Kidney (tissue), 22 donors: ENCODE results near the gene TAX1BP3. TPM values are rescaled to one million over a fixed set of nuclear protein-coding genes. Genes with fewer than 3 reads are reported as not detected.

Experiments used
- DNase-seq, 5 donors: peaks; one replicate each; pipeline ENCODE4 v3.0.0-alpha.2; 2013 to 2020
- FAIRE-seq: peaks from 2 replicates; lab custom pipeline; 2012; peaks lifted over from hg19 to GRCh38; lab: Jason Lieb, UNC
- H3K27ac ChIP-seq, 2 donors: one replicate each; pipeline ENCODE4 v1.7.0; 2013; ENCODE audit warnings: low read depth in 2 of 2, low read length in 2 of 2, inconsistent platforms in 1 of 2
- H3K27me3 ChIP-seq: one replicate; pipeline ENCODE4 v1.7.1; 2013; ENCODE audit warnings: low read length, inconsistent platforms; ENCODE audit not compliant: control insufficient read depth, insufficient read depth
- H3K36me3 ChIP-seq, 3 donors: one replicate each; pipeline versions ENCODE4 v1.7.0 to v1.7.1; 2013; ENCODE audit warnings: low read length in 3 of 3, control low read depth in 1 of 3, inconsistent platforms in 1 of 3; ENCODE audit not compliant: insufficient read depth in 3 of 3, control insufficient read depth in 2 of 3
- H3K4me1 ChIP-seq, 3 donors: one replicate each; pipeline versions ENCODE4 v1.7.0 to v1.7.1; 2013; ENCODE audit warnings: low read length in 3 of 3, inconsistent platforms in 1 of 3, low read depth in 1 of 3; ENCODE audit not compliant: control insufficient read depth in 2 of 3, insufficient read depth in 2 of 3
- H3K4me3 ChIP-seq, 3 donors: one replicate each; pipeline versions ENCODE4 v1.7.0 to v1.8.1; 2013; ENCODE audit warnings: low read length in 3 of 3, control low read depth in 1 of 3, inconsistent platforms in 1 of 3
- H3K9ac ChIP-seq, 3 donors: one replicate each; pipeline versions ENCODE4 v1.7.0 to v1.7.1; 2013; ENCODE audit warnings: low read length in 3 of 3, control low read depth in 1 of 3, inconsistent platforms in 1 of 3
- H3K9me3 ChIP-seq, 3 donors: one replicate each; pipeline versions ENCODE4 v1.7.0 to v1.7.1; 2013; ENCODE audit warnings: low read length in 3 of 3, control low read depth in 1 of 3, inconsistent platforms in 1 of 3; ENCODE audit not compliant: control insufficient read depth in 2 of 3, insufficient read depth in 1 of 3
- CTCF ChIP-seq: IDR thresholded peaks from 3 replicates; pipeline ENCODE4 v1.5.1; 2012; ENCODE audit warnings: mild to moderate bottlenecking, moderate library complexity, borderline replicate concordance; ENCODE audit not compliant: insufficient read depth; ENCODE audit errors: extremely low read depth
- intact Hi-C: fragments of 100-400 bp; cut with DNase I; formaldehyde crosslinking; loops from one replicate; pipeline ENCODE4 v1.11.1; 2022
- long read RNA-seq, 10 donors: library from polyadenylated mRNA in 1 of 10; unstranded in 1 of 10; transcript quantifications; one replicate each; pipeline ENCODE4 v2.0.0 and lab custom pipeline, GENCODE V29; 2021 to 2026
- polyA plus RNA-seq: library from polyadenylated mRNA; stranded (reverse); fragments of 350-450 nt; fragmentation: Illumina TruSeq; extraction: RNeasy Lipid Tissue Mini Kit (QIAGEN cat#74804); gene quantifications from one replicate; pipeline ENCODE4 v1.2.3, GENCODE V29; 2014; ENCODE audit warnings: low read depth, low replicate concordance; ENCODE audit not compliant: insufficient read depth
- total RNA-seq: library from RNA; stranded (reverse); fragmentation: NEBNext Ultra II Directional; extraction: Animal tissue kit (Norgen Biotek cat#: 25700); gene quantifications from one replicate; pipeline ENCODE4 v1.2.1, GENCODE V29; 2021
- donor health status: control.
- donor health status: control.
- donor health status: control.
- donor health status: control.
- donor health status: control.
- donor health status: DM: yes; HTN: yes; CAD: no.
- donor health status: Normal renal cell carcinoma (clear cell type).

The TAX1BP3 gene
- total RNA-seq: 158 TPM
- 128 TPM for polyA plus RNA-seq
- long read RNA-seq, donor 1, transcript TAX1BP3-201 (4 exons, 1,377 nt): major isoform, 5 of 14 reads
- long read RNA-seq, donor 1, partial matches to known transcripts: 0 of 14 reads
- long read RNA-seq, donor 1, other reads (novel, unspliced or antisense): 9 of 14 reads
- long read RNA-seq, donor 2, transcript TAX1BP3-201 (4 exons, 1,377 nt): major isoform, 38 of 44 reads
- long read RNA-seq, donor 2, partial matches to known transcripts: 0 of 44 reads
- long read RNA-seq, donor 2, other reads (novel, unspliced or antisense): 5 of 44 reads
- long read RNA-seq, donor 3, transcript TAX1BP3-201 (4 exons, 1,377 nt): major isoform, 17 of 41 reads
- long read RNA-seq, donor 3, partial matches to known transcripts: 0 of 41 reads
- long read RNA-seq, donor 3, other reads (novel, unspliced or antisense): 24 of 41 reads
- long read RNA-seq, donor 4, transcript TAX1BP3-201 (4 exons, 1,377 nt): major isoform, 22 of 22 reads
- long read RNA-seq, donor 4, partial matches to known transcripts: 0 of 22 reads
- long read RNA-seq, donor 4, other reads (novel, unspliced or antisense): 0 of 22 reads
- long read RNA-seq, donor 5, partial matches to known transcripts: 0 of 1 reads
- long read RNA-seq, donor 5, other reads (novel, unspliced or antisense): 0 of 1 reads
- long read RNA-seq, donor 6, partial matches to known transcripts: 0 of 4 reads
- long read RNA-seq, donor 6, other reads (novel, unspliced or antisense): 0 of 4 reads
- long read RNA-seq, donor 7, transcript TAX1BP3-201 (4 exons, 1,377 nt): major isoform, 35 of 42 reads
- long read RNA-seq, donor 7, partial matches to known transcripts: 1 of 42 reads
- long read RNA-seq, donor 7, other reads (novel, unspliced or antisense): 6 of 42 reads
- long read RNA-seq, donor 8, transcript TAX1BP3-201 (4 exons, 1,377 nt): major isoform, 22 of 66 reads
- long read RNA-seq, donor 8, partial matches to known transcripts: 34 of 66 reads
- long read RNA-seq, donor 8, other reads (novel, unspliced or antisense): 10 of 66 reads
- long read RNA-seq, donor 9, transcript TAX1BP3-201 (4 exons, 1,377 nt): major isoform, 7 of 7 reads
- long read RNA-seq, donor 9, partial matches to known transcripts: 0 of 7 reads
- long read RNA-seq, donor 9, other reads (novel, unspliced or antisense): 0 of 7 reads
- long read RNA-seq, donor 10, transcript TAX1BP3-201 (4 exons, 1,377 nt): major isoform, 7 of 13 reads
- long read RNA-seq, donor 10, partial matches to known transcripts: 0 of 13 reads
- long read RNA-seq, donor 10, other reads (novel, unspliced or antisense): 6 of 13 reads

DNA sequence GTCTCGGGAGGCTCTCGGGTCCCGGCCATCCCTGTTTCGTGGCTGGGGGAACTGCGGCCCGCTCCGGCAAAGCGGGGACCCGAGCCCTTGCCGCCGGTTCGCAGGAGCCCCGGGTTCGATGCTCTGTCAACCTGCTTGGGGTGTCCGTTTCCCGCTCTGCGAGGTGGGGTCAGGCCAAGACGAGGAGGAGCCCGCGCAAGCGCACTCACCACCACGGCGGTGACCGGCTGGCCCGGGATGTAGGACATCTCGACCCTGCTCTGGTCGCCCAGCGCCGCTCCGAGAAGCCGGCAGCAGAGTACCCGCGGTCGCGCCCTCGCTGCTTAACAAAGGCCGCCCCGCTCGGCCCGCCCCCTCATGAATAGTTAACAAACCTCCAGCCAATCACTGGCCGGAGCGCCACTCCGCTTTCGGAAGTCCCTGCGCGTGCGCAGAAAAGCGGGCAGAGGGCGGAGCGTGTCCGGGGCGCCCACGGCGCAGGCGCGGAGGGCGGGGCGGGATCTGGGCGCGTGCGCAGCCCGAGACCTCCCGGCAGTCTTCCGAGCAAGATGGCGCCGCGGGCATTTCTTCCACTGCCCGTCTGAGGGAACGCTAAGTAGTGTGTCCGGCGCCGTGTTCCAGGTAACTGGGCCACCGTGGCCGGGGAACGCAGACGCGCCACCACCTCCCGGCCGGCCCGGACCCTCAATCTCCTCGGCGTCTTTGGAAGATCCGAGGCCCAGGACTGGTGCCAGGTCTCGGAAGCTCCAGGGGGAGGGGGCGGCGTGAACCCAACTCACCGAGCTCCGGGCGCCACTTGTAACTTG lies at the start of gene TAX1BP3, which contains the start of gene EMC6:
TSS of gene TAX1BP3 (minus strand) at position 300 of the 806 bp plus-strand sequence. CDS start at position 248, 52 bp downstream.
TSS of gene EMC6 (plus strand) at position 534 of the 806 bp plus-strand sequence. CDS start 335 bp downstream, outside the sequence.
- H3K36me3 ChIP-seq: peaks cover 0 to 7% (median 7%) of the 10 kb centered on the region in 3 donors
- H3K27me3 ChIP-seq: no peaks in the 10 kb centered on the region
- peaks cover 0 to 19% (median 7%) of the 10 kb centered on the region in 3 donors for H3K4me1 ChIP-seq
- no peak for TF ChIP-seq CTCF
- peak; percentile 8 for FAIRE-seq
- peak within 1 kb of the TSS; percentile 59 to 93 (median 78) for H3K9ac ChIP-seq
- H3K4me3 ChIP-seq: peak within 1 kb of the TSS; percentile 73 to 85 (median 82)
- H3K27ac ChIP-seq: peak within 1 kb of the TSS; percentile 96 to 99
- peak; percentile 99 to 100 (median 99) for DNase-seq
- H3K9me3 ChIP-seq: no peaks in the 10 kb centered on the region
- intact Hi-C loops: no loop called here

GRCh38 chr17:3715296-3715695 lies 46.9 kb upstream of the TAX1BP3 start:
- intact Hi-C loops: no loop called here
- no peaks in the 10 kb centered on the region for H3K27me3 ChIP-seq
- no peak overlapping the region for H3K4me3 ChIP-seq
- H3K4me1 ChIP-seq: no peaks in the 10 kb centered on the region
- no peak overlapping the region for H3K27ac ChIP-seq
- DNase-seq (no peak), FAIRE-seq (no peak)
- no peak for TF ChIP-seq CTCF
- no peak overlapping the region for H3K9ac ChIP-seq
- peaks cover 2 to 30% (median 13%) of the 10 kb centered on the region in 3 donors for H3K36me3 ChIP-seq
- H3K9me3 ChIP-seq: no peaks in the 10 kb centered on the region
